SU-DHL-6 (cell line): ENCODE measurements around the gene SDK1.

Source experiments
- EZH2phosphoT487 ChIP-seq: fragments of 200-600 bp; sonication (generic), shearing (Covaris generic); conservative IDR thresholded peaks from 2 replicates; pipeline ENCODE4 v1.6.1; 2018; ENCODE audit warnings: mild to moderate bottlenecking, antibody characterized with exemption, low read length, moderate library complexity, mixed read lengths
- TF ChIP-seq, protein P1 (sequence below): fragments of 200-600 bp; sonication (generic); IDR thresholded peaks from one replicate; pipeline ENCODE4 v1.5.1; 2017; ENCODE audit warnings: antibody characterized with exemption, mild to moderate bottlenecking, low read length, moderate library complexity; ENCODE audit not compliant: insufficient read depth, poor library complexity, severe bottlenecking

GRCh38 chr7:3356173-3356572, 55.1 kb downstream of the SDK1 start:
- TF ChIP-seq, protein P1, sequence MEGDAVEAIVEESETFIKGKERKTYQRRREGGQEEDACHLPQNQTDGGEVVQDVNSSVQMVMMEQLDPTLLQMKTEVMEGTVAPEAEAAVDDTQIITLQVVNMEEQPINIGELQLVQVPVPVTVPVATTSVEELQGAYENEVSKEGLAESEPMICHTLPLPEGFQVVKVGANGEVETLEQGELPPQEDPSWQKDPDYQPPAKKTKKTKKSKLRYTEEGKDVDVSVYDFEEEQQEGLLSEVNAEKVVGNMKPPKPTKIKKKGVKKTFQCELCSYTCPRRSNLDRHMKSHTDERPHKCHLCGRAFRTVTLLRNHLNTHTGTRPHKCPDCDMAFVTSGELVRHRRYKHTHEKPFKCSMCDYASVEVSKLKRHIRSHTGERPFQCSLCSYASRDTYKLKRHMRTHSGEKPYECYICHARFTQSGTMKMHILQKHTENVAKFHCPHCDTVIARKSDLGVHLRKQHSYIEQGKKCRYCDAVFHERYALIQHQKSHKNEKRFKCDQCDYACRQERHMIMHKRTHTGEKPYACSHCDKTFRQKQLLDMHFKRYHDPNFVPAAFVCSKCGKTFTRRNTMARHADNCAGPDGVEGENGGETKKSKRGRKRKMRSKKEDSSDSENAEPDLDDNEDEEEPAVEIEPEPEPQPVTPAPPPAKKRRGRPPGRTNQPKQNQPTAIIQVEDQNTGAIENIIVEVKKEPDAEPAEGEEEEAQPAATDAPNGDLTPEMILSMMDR, result no peak
- TF ChIP-seq EZH2phosphoT487, result no peak
